Limb (tissue), 2 donors: ENCODE results near the gene PPP6R1.

Source experiments
- DNase-seq, 2 donors: peaks; one replicate each; pipeline ENCODE4 v3.0.0-alpha.2; 2016; ENCODE audit errors: extremely low spot score in 2 of 2

The PPP6R1 gene

GRCh38 chr19:55181740-55182139 lies 77.1 kb downstream of the PPP6R1 start:
- DNase-seq, result no peak
